PFSK-1 (cell line): ENCODE data around the gene ARMC6.

Source experiments
- POLR2AphosphoS5 ChIP-seq: IDR thresholded peaks from 2 replicates; pipeline ENCODE4 v1.6.1; 2012; ENCODE audit warnings: low read depth, mild to moderate bottlenecking, control low read depth, low read length, moderate library complexity
- SIN3A ChIP-seq: IDR thresholded peaks from 2 replicates; pipeline ENCODE4 v1.6.1; 2012; ENCODE audit warnings: mild to moderate bottlenecking, low read length, moderate library complexity, borderline replicate concordance; ENCODE audit not compliant: insufficient read depth
- TAF1 ChIP-seq: IDR thresholded peaks from 2 replicates; pipeline ENCODE4 v1.6.1; 2012; ENCODE audit warnings: low read length, control low read depth, borderline replicate concordance; ENCODE audit not compliant: insufficient read depth

DNA sequence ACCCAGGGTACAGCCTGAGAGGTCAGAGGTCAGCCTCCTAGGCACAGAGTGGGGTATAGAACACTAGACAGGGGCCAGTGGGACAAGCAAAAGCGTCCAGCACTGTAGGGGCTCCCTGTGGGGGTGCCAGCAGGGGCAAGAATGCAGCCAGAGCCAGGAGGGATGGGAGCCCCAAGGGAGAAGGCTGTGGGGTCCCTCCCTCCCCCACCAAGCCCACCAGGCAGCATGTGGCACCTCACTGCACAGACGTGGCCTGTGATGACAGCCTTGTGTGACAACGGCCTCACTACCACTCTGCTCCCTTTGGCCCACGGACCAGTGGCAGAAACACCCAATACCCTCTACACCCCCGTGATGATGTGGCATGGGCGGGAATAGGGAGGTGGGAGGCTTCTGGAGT, 10.1 kb downstream of the ARMC6 start:
- TF ChIP-seq POLR2AphosphoS5 (no peak), SIN3A (no peak), TAF1 (no peak)
